Measurements from ENCODE around the gene CRYBG3. TPM values are rescaled to one million over a fixed set of nuclear protein-coding genes. Genes with fewer than 3 reads are reported as not detected.

CRYBG3 gene
- total RNA-seq, 4 donors from 2014 or later = 17.4 to 41.5 (median 38.1) TPM

DNA sequence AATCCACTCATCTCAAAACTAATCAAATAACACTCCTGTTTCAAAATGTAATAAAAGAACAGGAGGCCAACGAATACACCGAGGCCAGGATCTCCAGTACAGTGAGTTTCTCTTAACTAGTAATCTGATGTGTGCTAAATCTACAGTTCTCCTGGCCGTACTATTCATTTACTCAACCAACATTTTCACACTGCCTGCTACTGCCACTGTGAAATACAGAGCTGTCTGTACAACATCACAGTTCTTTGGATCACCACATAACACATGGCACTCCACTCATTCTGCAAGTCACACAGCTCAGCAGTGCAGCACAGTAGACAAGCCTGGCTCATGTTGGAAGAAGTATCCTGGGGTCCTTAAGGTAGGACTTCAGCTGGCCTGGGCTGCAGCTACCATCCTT is 128.5 kb downstream of the CRYBG3 start:
- Histone ChIP-seq H3K36me3 (no peaks in the 10 kb centered on the region), H3K27ac (no peak overlapping the region), H3K4me3 (no peak overlapping the region), H3K4me1 (no peaks in the 10 kb centered on the region), H3K27me3 (no peaks in the 10 kb centered on the region), H3K9me3 (no peaks in the 10 kb centered on the region)
- DNase-seq = no peak
- TF ChIP-seq POLR2A (IDR thresholded peaks at IDR 0.05) (no peak), CTCF (IDR thresholded peaks at IDR 0.05) (no peak)
- intact Hi-C loops (cut with DNase I; ENCODE audit: low total_unique reads) = no loop called here

DNA sequence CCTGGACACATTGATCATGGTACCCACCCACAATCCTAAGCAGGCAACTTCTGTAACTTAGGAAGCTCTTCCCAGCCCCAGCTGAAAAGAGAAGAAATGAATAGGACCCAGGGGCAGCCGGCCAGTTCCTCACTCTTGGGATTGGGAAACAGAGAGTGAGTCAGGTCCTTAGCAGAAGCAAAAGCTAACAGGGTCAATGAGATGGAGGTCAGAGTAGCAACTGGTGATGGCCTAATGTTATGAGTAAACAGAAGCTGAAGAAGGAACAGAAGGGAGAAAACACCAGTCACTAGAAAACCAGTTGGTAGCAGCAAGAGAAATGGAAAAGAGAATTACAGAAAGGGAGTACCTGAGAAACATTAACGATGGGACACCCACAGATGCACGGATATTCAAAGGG is 130.5 kb downstream of the CRYBG3 start:
- Histone ChIP-seq H3K4me1 (no peaks in the 10 kb centered on the region), H3K9me3 (no peaks in the 10 kb centered on the region), H3K4me3 (no peak overlapping the region), H3K27me3 (no peaks in the 10 kb centered on the region), H3K27ac (no peak overlapping the region), H3K36me3 (no peaks in the 10 kb centered on the region)
- no peak for TF ChIP-seq POLR2A (IDR thresholded peaks at IDR 0.05)
- TF ChIP-seq CTCF (IDR thresholded peaks at IDR 0.05) = no peak
- DNase-seq = peak; percentile 33 to 56
- intact Hi-C loops (cut with DNase I; ENCODE audit: low total_unique reads) = no loop called here

- Histone ChIP-seq H3K4me1 (no peaks in the 10 kb centered on the region), H3K4me3 (no peak overlapping the region), H3K27ac (no peak overlapping the region), H3K36me3 (no peaks in the 10 kb centered on the region), H3K9me3 (no peaks in the 10 kb centered on the region), H3K27me3 (no peaks in the 10 kb centered on the region)
- no peak for TF ChIP-seq POLR2A (IDR thresholded peaks at IDR 0.05)
- no peak for TF ChIP-seq CTCF (IDR thresholded peaks at IDR 0.05)
- DNase-seq = no peak
- intact Hi-C loops (cut with DNase I; ENCODE audit: low total_unique reads) = no loop called here
Measured at GRCh38 chr3:97952872-97953271, 131.1 kb downstream of the CRYBG3 start.

GRCh38 chr3:97954228-97954827 is 132.5 kb downstream of the CRYBG3 start:
- Histone ChIP-seq H3K27me3 (no peaks in the 10 kb centered on the region), H3K27ac (no peak overlapping the region), H3K36me3 (no peaks in the 10 kb centered on the region), H3K9me3 (no peaks in the 10 kb centered on the region), H3K4me3 (no peak overlapping the region), H3K4me1 (no peaks in the 10 kb centered on the region)
- intact Hi-C loops (cut with DNase I; ENCODE audit: low total_unique reads) = no loop called here
- TF ChIP-seq CTCF (IDR thresholded peaks at IDR 0.05) = no peak
- no peak for TF ChIP-seq POLR2A (IDR thresholded peaks at IDR 0.05)
- no peak for DNase-seq

GRCh38 chr3:97956051-97956450 is 134.2 kb downstream of the CRYBG3 start:
- no peak for DNase-seq
- Histone ChIP-seq H3K9me3 (no peaks in the 10 kb centered on the region), H3K4me3 (no peak overlapping the region), H3K36me3 (no peaks in the 10 kb centered on the region), H3K4me1 (no peaks in the 10 kb centered on the region), H3K27me3 (no peaks in the 10 kb centered on the region), H3K27ac (no peak overlapping the region)
- TF ChIP-seq CTCF (IDR thresholded peaks at IDR 0.05) (no peak), POLR2A (IDR thresholded peaks at IDR 0.05) (no peak)
- intact Hi-C loops (cut with DNase I; ENCODE audit: low total_unique reads) = no loop called here
